Endometrial microvascular endothelial cells (primary cell): ENCODE results near the gene HSD17B13. TPM values are rescaled to one million over a fixed set of nuclear protein-coding genes. Genes with fewer than 3 reads are reported as not detected.
"Not testable (repeated sequence)": the region's sequence is repeated elsewhere in the genome, so short reads cannot be mapped to it uniquely, and the experiment has no call there.

ENCODE experiments used
- in situ Hi-C: cut with HindIII; loops from 2 replicates; pipeline ENCODE4 v1.10.0; 2017; ENCODE audit warnings: low sequenced_read_pairs, low pct_unique_long_range_greater_than_20kb; ENCODE audit errors: inconsistent ontology term
- total RNA-seq: library from RNA; depleted of rRNA; stranded (reverse); fragments of >200 nt; gene quantifications from one replicate; pipeline ENCODE4 v1.2.3, GENCODE V29; 2015; ENCODE audit errors: inconsistent ontology term

HSD17B13 gene
- total RNA-seq, 1 donor from 2014 or later, result 0.09 TPM

GRCh38 chr4:87321888-87322287 lies 794 bp downstream of the HSD17B13 start:
- in situ Hi-C loops, result no loop called here

DNA sequence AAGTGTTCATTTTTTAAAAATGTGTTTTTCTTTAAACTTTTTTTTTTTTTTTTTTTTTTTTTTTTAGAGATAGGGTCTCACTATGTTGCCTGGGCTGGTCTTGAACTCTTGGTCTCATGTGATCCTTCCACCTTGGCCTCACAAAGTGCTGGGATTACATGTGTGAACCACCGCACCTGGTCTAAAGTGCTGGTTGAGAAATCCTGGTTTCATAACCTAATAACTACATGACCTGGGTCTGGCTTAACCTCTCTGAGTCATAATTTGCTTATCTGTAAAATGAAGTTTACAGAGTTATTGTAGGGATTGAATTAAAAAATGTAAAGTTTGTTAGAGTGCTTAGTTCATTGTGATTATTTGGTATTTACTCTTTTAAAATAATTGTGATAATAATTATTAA lies 5.2 kb downstream of the HSD17B13 start:
- in situ Hi-C loops, result no loop called here

DNA sequence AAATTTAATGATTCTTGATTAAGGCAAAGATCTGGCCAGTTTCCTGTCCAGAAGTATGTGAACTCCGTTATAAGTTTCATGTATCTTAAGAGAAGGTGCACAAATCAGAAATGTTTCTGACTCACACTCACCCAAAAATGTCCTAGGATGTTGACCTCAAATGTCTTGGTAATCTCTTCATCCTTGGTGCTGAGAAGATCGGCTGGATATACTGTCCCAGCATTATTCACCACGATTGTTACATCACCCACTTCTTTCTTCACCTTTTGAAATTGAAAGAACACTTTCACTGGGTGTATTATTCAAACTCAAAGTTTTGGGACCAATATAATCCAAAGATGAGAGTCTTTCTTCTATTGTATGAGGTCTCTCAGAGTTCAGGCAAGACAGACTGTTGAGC lies 5.7 kb downstream of the HSD17B13 start:
- in situ Hi-C loops, result no loop called here

DNA sequence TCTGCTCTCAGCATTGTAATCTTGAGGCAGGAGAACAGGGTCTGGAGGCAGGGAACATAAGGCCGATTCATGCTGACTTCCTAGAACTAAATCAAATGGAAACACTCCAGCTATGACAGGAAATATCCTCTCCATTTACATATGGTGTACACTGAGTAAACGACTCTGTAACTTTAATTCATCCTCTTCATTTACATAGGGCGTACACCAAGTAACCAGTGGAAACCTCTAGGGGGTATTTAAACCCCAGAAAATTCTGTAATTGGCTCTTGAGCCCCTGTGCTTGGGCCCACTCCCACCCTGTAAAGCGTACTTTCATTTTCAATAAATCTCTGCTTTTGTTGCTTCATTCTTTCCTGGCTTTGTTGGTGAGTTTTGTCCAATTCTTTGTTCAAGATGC lies 7.7 kb downstream of the HSD17B13 start:
- in situ Hi-C loops, result not testable (repeated sequence)

- in situ Hi-C loops, result no loop called here
These were observed 8.9 kb downstream of the HSD17B13 start for GRCh38 chr4:87313756-87314155.

DNA sequence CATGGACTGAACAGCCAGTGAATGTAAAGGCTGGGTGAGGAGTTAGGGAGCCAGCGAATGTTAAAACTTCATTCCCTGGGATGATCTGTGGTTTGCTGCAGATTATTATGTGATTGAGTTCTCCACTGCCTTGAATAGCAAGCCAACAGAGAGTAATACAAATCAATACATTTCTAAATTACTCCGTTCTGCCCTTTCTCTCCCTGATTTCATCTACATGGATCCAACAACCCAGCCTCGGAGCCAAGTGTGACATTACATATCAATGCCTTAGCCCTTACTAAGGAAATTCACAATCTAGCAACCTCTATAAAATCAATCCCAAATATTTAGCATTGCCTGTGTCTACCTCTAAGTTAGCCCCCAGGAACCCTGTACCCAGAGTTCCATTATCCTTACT lies 11.0 kb downstream of the HSD17B13 start:
- in situ Hi-C loops, result no loop called here

GRCh38 chr4:87310691-87311335 lies 11.9 kb downstream of the HSD17B13 start:
- in situ Hi-C loops, result no loop called here

DNA sequence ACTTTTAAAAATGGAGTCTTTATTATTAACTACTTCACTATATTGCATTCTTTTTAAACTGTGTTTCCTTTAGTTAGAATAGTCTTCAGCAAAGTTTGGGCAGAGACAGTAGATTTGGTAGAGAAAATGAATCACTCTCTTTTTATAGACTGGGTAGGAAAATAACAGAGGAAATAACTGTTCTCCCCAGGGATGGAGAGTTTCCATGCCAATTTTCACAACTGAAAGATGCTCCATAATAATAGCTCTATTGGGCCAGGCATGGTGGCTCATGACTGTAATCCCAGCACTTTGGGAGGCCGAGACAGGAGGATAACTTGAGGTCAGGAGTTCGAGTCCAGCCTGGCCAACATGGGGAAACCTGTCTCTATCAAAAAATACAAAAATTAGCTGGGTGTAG lies 13.1 kb downstream of the HSD17B13 start:
- in situ Hi-C loops, result no loop called here

DNA sequence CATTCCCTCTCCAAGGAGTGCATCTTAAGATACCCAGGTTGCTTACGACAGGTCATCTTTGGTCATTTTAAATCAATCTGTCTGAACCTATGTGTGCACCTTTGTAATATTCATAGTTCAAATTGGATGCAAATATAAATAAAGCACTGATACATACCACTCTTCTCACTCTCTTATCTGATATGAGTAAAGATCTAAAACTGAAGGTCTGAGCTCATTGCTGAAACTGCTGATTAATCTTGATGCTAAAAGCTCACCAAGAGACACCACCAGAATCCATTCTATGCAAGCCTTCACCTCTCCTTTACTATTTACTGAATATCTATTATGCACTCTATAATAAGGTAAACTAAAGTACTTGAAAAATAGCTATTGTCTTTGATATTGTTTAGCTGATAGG lies 16.6 kb downstream of the HSD17B13 start:
- in situ Hi-C loops, result no loop called here

- in situ Hi-C loops, result no loop called here
These were observed 17.1 kb downstream of the HSD17B13 start for GRCh38 chr4:87305562-87305961.

DNA sequence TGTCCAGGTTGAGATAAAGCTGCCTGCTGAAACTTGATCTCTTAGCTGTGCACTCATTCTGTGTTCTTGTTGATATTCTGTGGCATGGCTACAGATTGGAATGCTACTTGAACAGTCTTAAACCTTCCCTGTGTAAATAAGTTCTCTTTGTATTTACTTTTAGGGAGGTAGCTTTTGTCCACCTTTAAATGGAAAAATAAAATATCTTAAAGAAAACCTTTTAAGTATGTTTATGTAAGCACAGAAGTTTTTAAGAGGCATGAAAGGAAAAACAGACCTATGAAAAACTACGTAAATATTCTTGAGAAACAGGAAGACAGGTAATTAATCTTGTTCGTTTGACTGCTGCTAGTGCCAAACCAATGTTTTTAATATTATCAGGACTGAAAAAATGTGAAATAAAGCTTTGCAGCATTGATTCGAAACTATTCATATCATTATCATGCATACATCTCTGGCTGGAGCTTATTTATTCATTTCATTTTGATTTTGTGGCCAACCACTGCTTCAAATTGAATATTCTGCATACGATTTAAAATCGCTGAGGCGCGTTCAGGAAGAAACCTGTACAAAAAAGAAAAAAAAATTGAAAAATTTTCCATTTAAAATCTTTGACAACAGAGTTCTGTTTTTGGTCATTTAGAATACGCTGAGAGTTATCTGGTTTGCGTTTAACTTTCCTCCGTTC lies 17.8 kb downstream of the HSD17B13 start:
- in situ Hi-C loops, result no loop called here

- in situ Hi-C loops, result no loop called here
These were observed 22.8 kb downstream of the HSD17B13 start for GRCh38 chr4:87299898-87300297.

DNA sequence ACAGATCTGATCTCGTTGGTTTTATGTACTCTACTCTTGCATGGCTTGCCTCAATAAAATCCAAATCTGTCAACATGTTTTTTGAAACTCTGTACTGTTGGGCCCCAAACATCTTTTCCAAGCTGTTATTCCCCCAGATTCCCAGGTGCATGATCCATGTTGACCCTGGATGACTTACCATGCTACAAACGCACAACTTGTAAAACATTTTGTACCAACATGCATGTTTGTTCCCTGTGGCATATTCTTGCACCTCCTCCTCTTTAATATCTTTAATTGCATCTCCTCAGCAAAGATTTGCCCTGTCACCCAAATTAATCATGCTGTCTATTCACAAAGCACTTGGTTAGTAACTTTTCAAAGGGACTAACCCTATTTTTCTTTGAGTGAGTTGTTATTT lies 24.3 kb downstream of the HSD17B13 start:
- in situ Hi-C loops, result no loop called here

DNA sequence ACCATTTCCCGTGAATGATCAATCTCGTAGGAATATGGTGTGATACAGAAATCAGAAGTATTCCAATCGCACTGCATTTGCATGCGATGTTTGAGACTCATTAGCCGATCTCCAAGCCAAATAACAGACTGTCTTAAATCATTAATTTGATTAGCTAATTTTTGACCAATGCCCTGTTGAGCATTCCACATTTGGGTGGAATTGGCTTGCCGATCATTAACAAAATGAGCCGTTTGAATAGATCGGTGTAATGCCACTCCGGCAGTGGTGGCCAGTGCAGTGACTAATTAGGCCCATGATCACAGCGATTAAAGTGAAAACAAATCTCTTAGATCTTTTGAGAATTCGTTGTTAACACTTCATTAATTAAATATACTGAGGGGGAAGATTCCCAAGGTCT lies 27.8 kb downstream of the HSD17B13 start:
- in situ Hi-C loops, result not testable (repeated sequence)

DNA sequence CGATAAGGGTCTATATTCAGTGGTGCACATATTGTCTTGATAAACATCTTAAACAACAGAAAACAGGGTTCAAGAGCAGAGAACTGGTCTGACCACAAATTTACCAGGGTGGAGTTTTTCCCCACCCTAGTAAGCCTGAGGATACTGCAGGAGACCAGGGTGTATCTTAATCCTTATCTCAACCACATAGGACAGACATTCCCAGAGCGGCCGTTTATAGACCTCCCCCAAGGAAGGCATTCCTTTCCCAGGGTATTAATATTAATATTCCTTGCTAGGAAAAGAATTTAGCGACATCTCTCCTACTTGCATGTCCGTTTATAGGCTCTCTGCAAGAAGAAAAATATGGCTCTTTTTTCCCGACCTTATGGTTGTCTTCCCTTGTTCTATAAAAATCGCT lies 28.8 kb downstream of the HSD17B13 start:
- in situ Hi-C loops, result not testable (repeated sequence)

DNA sequence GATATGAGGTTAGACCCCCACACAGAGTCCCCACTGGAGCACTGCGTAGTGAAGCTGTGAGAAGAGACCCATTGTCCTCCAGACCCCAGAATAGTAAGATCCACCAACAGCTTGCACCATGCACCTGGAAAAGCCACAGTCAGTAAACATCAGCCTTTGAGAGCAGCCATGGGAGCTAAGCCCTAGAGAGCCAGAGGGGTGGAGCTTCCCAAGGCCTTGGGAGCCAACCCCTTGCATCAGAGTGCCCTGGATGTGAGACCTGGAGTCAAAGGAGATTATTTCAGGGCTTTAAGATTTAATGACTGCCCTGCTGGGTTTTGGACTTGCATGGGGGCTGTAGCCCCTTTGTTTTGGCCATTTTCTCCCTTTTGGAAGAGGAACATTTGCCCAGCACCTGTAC lies 35.7 kb downstream of the HSD17B13 start:
- in situ Hi-C loops, result no loop called here

- in situ Hi-C loops, result not testable (repeated sequence)
These were observed 38.4 kb downstream of the HSD17B13 start for GRCh38 chr4:87284268-87284667.

DNA sequence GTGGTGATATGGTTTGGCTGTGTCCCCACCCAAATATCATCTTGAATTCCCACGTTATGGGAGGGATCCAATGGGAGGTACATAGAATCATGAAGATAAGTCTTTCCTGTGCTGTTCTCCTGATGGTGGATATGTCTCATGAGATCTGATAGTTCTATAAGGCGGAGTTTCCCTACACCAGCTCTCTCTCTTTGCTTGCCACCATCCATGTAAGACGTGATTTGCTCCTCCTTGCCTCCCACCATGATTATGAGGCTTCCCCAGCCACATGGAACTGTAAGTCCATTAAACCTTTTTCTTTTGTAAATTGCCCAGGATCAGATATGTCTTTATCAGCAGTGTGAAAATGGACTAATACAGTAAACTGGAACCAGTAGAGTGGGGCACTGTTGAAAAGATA lies 39.5 kb downstream of the HSD17B13 start:
- in situ Hi-C loops, result no loop called here

DNA sequence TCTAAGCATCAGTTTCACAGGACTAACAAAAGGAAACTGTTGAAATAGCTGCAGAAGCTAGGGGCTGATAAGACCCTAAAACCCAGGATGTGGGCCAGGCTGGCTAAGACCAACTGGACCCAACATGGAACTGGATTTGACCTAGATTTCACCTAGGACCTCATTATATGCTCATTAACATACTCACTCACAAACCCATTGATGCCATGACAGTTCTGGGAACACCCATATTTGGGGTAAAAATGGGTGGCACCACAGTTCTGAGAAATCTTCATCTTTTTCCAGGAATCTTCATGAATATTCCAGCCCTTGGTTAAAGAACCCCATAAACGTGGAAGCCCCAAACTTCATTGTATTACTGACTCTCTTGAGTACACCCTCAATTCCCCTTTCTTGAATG lies 41.1 kb downstream of the HSD17B13 start:
- in situ Hi-C loops, result no loop called here

DNA sequence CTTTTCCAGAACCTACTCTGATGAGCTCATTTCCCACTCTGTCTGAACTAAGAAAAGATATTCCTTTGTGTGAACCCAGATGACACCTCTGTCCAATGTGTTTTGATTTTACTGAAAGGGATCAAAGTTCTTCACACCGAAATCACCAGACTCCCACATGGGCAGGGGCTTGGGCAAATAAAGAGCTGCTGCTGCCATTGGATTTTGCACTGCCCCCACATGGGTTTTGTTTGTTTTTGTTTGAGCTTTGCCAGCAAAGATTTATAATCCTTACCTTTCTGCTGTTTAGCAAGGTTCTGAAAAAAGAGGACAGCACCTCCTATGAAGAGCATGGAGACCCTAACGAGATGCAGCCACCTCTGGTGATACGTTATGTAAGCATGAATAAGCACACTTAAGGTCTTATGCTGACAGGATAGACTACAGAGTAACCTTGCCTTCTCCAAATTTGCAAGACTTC lies 44.3 kb downstream of the HSD17B13 start:
- in situ Hi-C loops, result no loop called here

DNA sequence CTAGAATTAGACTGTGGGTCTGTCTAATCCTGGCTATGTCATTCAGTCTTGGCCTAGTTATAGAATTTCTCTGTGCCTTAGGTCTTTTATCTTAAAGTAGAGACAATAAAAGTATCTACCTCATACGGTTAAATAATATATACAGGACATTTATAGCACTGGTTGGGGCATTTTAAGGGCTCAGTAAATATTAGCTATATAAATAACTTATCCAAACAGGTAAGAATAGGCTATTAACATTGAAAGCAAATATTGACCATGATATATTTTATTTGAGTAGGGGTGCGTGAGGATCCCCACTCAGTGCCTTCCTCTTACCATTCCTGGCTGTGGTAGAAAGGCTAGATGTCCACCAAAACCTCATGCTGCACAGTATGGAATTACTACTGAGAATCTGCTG lies 47.4 kb downstream of the HSD17B13 start:
- in situ Hi-C loops, result no loop called here
